Left lobe of liver (tissue), 2 donors: Measurements from ENCODE around the gene LGALS7B. TPM values are rescaled to one million over a fixed set of nuclear protein-coding genes. Genes with fewer than 3 reads are reported as not detected.
"Not testable (repeated sequence)": the region's sequence is repeated elsewhere in the genome, so short reads cannot be mapped to it uniquely, and the experiment has no call there.

Experiments
- ATAC-seq: fragments of 200-7000 bp; cut with Tn5 transposase; one replicate; pipeline ENCODE4 v1.9.1; 2020; ENCODE audit warnings: mild to moderate bottlenecking, moderate library complexity
- DNase-seq: peaks from one replicate; pipeline ENCODE4 v3.0.0-alpha.2; 2020; ENCODE audit warnings: low spot score
- total RNA-seq: library from RNA; stranded (reverse); gene quantifications from one replicate; pipeline ENCODE4 v1.2.1, GENCODE V29; 2021
- donor health status: DM: no; HTN: no; CAD: no; lungs with moderate emphysema.
- donor health status: DM: no; HTN: yes; CAD: no.

LGALS7B gene
- total RNA-seq, 1 donor from 2014 or later, result not detected

DNA sequence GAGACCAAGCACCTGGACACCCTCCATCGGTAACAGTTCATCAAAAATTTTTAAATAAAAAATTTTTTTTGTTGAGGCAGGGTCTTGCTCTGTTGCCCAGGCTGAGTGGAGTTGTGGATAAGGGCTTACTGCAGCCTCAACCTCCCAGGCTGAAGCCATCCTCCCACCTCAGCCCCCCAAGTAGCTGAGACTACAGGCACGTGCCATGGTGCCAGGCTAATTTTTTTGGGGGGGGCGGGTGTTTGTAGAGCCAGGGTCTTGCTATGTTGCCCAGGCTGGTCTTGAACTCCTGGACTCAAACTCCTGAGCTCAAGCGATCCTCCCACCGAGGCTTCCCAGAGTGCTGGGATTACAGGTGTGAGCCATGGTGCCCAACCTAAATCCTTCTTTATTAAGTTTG, 4.7 kb downstream of the LGALS7B start:
- no peak for DNase-seq
- ATAC-seq, result no peak

GRCh38 chr19:38795549-38795948, 6.5 kb downstream of the LGALS7B start:
- ATAC-seq, result no peak
- DNase-seq, result no peak

- DNase-seq (no peak), ATAC-seq (no peak)
Observed at GRCh38 chr19:38796154-38796553, 7.2 kb downstream of the LGALS7B start.

DNA sequence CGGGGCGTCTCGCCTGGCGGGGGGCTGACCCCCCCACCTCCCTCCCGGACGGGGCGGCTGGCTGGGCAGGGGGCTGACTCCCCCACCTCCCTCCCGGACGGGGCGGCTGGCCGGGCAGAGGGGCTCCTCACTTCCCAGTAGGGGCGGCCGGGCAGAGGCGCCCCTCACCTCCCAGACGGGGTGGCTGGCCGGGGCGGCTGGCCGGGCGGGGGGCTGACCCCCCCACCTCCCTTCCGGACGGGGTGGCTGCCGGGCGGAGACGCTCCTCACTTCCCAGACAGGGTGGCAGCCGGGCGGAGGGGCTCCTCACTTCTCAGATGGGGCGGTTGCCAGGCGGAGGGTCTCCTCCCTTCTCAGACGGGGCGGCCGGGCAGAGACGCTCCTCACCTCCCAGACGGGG, 8.8 kb downstream of the LGALS7B start:
- not testable (repeated sequence) for ATAC-seq, DNase-seq

DNA sequence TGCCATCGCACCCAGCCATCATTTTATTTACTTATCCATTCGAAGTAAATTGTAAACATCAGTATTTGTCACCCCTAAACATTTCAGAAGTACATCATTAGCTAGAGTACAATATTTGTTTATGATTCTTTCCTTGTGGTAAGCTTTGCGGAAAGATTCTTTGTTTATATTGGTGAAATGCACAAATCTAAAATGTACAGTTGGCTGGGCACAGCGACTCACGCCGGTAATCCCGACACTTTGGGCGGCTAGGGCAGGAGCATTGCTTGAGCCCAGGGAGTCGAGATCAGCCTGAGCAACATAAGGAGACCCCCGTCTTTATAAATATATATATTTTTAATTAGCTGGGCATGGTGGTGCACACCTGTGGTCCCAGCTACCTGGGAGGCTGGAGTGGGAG, 10.1 kb downstream of the LGALS7B start:
- ATAC-seq, result no peak
- no peak for DNase-seq

- ATAC-seq (no peak), DNase-seq (no peak)
Observed at GRCh38 chr19:38800577-38801347, 11.8 kb downstream of the LGALS7B start.

GRCh38 chr19:38801359-38802095, 12.5 kb downstream of the LGALS7B start:
- no peak for DNase-seq
- no peak for ATAC-seq

- no peak for DNase-seq
Observed at GRCh38 chr19:38803543-38803942, 14.5 kb downstream of the LGALS7B start.

DNA sequence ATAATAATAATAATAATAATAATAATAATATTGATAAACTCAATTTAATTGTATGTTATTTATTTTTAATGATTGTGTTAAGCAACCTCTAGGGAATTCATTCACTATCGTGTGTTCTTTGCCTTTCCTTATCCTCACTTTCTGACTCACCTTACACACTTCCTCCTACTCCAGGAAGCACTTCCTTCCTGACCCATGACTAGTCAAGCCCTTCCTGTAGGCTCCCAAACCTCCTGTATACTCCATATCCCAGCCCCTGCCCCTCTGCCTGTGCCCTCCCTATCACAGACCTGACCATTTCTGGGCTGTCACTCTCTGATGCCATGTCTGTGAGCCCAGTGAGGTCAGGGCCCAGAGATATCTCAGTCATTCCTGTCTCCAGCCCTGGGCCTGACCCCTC, 16.2 kb downstream of the LGALS7B start:
- DNase-seq (no peak), ATAC-seq (no peak)

More at GRCh38 chr19:38803543-38803942, 14.5 kb downstream of the LGALS7B start:
- no peak for ATAC-seq

- no peak for DNase-seq
- no peak for ATAC-seq
Observed at GRCh38 chr19:38806371-38806770, 17.4 kb downstream of the LGALS7B start.

GRCh38 chr19:38807374-38808098, 18.5 kb downstream of the LGALS7B start:
- DNase-seq, result not testable (repeated sequence)

DNA sequence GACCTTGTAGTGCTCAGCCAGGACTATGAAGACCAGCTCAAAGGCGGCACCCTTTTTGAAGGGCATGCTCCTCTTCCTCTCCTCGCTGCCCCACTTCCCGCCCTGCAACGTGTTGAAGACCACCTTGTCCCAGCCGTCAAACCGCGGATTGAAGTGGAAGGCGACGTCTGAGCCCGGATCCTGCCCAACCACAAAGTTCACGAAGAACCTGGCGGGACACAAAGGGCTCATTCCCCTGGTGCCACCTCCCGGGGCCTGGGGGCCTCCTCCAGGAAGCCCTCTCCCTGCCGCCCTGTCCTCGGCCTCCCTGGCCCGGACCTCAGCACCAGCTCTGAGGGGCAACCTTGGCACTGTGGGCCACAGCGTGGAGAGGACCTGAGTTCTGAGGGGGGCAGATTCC, 19.7 kb downstream of the LGALS7B start:
- DNase-seq, result no peak
- ATAC-seq, result no peak

More at GRCh38 chr19:38807374-38808098, 18.5 kb downstream of the LGALS7B start:
- ATAC-seq, result not testable (repeated sequence)

- DNase-seq (no peak), ATAC-seq (no peak)
Observed at GRCh38 chr19:38809592-38810252, 20.7 kb downstream of the LGALS7B start.

DNA sequence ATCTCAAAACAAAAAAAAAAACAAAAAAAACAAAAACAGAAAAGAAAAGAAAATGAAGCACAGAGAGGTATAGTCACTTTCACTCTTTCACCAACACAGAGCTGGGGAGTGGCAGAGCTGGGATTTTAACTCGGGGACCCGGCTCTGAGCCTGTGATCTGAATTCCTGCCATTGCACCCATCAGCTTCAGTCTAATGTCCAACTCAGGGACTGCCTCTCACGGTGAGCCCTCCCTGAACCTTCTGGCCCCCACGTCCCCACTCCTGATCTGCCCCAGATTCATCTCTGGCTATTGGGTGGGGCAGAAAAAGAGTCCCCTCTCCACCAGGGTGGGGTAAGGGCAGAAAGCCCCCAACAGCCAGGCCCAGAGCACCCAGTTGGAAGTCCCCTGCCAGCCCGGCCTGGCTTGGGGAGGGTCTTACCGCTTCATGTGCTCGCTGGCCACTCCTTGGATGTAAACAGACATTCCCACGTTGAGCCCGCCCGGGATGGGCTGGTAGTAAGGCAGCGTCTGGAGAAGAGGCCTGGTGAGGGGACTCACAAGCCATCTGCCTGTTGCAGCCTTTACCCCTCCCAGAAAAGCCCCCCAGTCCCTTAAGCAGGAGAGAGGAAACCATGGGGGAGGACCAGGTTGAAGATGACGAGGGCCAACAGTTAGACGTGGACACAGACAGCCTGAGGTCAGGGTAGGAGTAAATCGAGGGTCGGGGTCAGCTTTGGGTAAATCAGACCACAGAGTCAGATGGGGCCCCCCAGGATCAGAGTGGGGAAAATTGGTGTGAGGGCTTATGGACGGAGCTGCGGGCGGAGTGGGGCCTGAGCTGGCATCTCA, 23.2 kb downstream of the LGALS7B start:
- no peak for DNase-seq
- peak; percentile 18 for ATAC-seq

GRCh38 chr19:38812841-38813320, 23.9 kb downstream of the LGALS7B start, which contains the start of gene LGALS4:
Gene LGALS4 (minus strand): TSS chr19:38812945. CDS start chr19:38812886, 59 bp downstream.
- ATAC-seq (peak; percentile 92), DNase-seq (peak; percentile 94)

GRCh38 chr19:38813323-38813722, 24.3 kb downstream of the LGALS7B start:
- DNase-seq (no peak), ATAC-seq (no peak)

GRCh38 chr19:38813932-38814331, 24.9 kb downstream of the LGALS7B start:
- not testable (repeated sequence) for DNase-seq, ATAC-seq

DNA sequence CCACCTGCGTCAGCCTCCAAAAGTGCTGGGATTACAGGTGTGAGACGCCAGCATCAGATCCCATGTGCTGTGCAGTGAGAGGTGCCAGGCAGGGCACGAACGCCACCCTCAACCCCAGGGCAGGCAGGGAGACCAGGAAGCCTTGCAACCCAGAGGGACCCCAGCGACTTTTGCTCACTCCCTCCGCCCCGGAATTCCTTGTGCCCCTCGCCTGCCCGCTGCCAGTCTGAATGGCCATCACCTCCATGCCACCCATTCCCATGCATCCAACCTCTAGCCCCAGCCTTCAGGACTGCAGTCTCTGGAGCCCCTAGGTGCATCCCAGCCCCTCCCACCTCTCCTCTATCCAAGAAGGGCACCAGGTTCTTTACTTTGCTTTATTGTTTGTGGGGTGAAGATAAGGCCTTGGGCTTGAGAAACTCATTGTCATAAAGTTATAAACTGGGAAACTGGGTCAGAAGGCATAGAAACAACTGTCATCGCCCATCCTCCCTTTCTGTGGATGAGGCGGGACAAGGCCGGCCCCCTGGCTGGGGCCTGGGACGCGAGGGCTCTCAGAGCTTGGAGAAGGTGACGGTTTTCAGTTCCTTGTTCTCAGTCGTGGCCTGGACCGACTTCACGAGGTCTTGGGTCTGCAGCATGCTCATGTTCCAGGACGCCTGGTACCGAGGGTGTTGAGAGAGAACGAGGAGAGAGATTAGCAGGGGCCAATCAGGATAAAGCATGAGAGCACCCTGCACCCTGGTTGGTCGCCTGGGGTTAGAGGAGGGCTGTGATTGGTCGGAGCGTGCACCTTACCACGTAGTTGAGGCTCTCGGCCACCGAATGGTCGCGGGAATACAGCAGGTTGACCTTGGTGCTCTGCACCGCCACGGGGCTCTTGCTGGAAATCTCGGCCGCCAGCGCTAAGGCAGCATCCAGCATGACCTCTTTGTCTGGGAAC, 26.3 kb downstream of the LGALS7B start:
- ATAC-seq (no peak), DNase-seq (no peak)
